K562 (cell line): ENCODE measurements around the gene KLK13. TPM values are rescaled to one million over a fixed set of nuclear protein-coding genes. Genes with fewer than 3 reads are reported as not detected.

Experiments used
- ARID2 ChIP-seq: fragments of 450-650 bp; IDR thresholded peaks from 2 replicates; pipeline ENCODE4 v1.6.1; 2017; ENCODE audit warnings: antibody characterized with exemption, mild to moderate bottlenecking
- CBX3 ChIP-seq, 2 experiments: IDR thresholded peaks; 1 replicate in 1 of 2; 2 replicates in 1 of 2; pipeline ENCODE4 v1.6.1; 2012; ENCODE audit warnings: inconsistent platforms in 2 of 2, low read length in 2 of 2, borderline replicate concordance in 1 of 2, control low read depth in 1 of 2
- KAT7 ChIP-seq: sonication (generic); formaldehyde crosslinking; IDR thresholded peaks from 2 replicates; pipeline ENCODE4 v1.8.0; 2022; ENCODE audit warnings: missing genetic modification reagents, mild to moderate bottlenecking, borderline replicate concordance
- MAFG ChIP-seq: fragments of 450-650 bp; conservative IDR thresholded peaks from 2 replicates; pipeline ENCODE4 v1.6.1; 2016; ENCODE audit warnings: missing genetic modification characterization, missing compliant biosample characterization
- NR1H2 ChIP-seq: sonication (generic); formaldehyde crosslinking; IDR thresholded peaks from 2 replicates; pipeline ENCODE4 v1.4.0; 2020; ENCODE audit warnings: mild to moderate bottlenecking, missing genetic modification reagents
- POLR2AphosphoS5 ChIP-seq: IDR thresholded peaks from 2 replicates; pipeline ENCODE4 v1.6.1; 2011; ENCODE audit warnings: mild to moderate bottlenecking, low read depth, low read length, moderate library complexity; ENCODE audit not compliant: control insufficient read depth, insufficient read depth
- POLR2G ChIP-seq: fragments of 200-400 bp; formaldehyde crosslinking; IDR thresholded peaks from 2 replicates; pipeline ENCODE4 v1.6.1; 2017; ENCODE audit warnings: low read depth, mild to moderate bottlenecking, antibody characterized with exemption, low read length, moderate library complexity
- RFX5 ChIP-seq: IDR thresholded peaks from 2 replicates; pipeline ENCODE4 v1.6.1; 2011; ENCODE audit warnings: low read depth, mild to moderate bottlenecking, improper control_type of control experiment, low read length
- SRF ChIP-seq, 2 experiments: fragments of 250-450, 450-650 bp in 1 of 2; sonication (Bioruptor Pico) in 1 of 2; sonication (generic) in 1 of 2; formaldehyde crosslinking; IDR thresholded peaks; 2 replicates each; pipeline versions ENCODE4 v1.5.0 to v1.5.1; 2020 to 2022; ENCODE audit warnings: mild to moderate bottlenecking in 1 of 2, missing genetic modification reagents in 1 of 2
- ZSCAN32 ChIP-seq: fragments of 450-650 bp; formaldehyde crosslinking; IDR thresholded peaks from 2 replicates; pipeline ENCODE4 v1.4.0; 2020; ENCODE audit warnings: mild to moderate bottlenecking, moderate library complexity
- polyA plus RNA-seq, 8 experiments: library from polyadenylated mRNA; depleted of rRNA in 4 of 8; stranded (reverse) in 5 of 8; unstranded in 3 of 8; fragments of >200 nt; fragmentation: Nextera tagmentation in 2 of 8; fragmentation: Illumina TruSeq in 1 of 8; extraction: Ambion mirVana in 2 of 8; extraction: Trizol in 1 of 8; gene quantifications; 2 replicates each; pipeline versions ENCODE4 v1.2.1 to v1.2.3, GENCODE V29; 2011 to 2014; ENCODE audit warnings: inconsistent platforms in 1 of 8, missing spikeins in 1 of 8
- total RNA-seq, 7 experiments: library from RNA; depleted of rRNA in 6 of 7; stranded (reverse); fragments of >200 nt in 6 of 7; fragmentation: Illumina TruSeq in 2 of 7; extraction: Trizol in 2 of 7; gene quantifications; 2 replicates each; pipeline versions ENCODE4 v1.2.1 to v1.2.3, GENCODE V29; 2011 to 2021; ENCODE audit warnings: low replicate concordance in 1 of 7
- TF ChIP-seq, protein P1 (sequence below), 2 experiments: fragments of 450-650 bp; formaldehyde crosslinking in 1 of 2; IDR thresholded peaks; 2 replicates each; pipeline versions ENCODE4 v1.4.0 to v1.6.1; 2014 to 2020; ENCODE audit warnings: mild to moderate bottlenecking in 2 of 2, borderline replicate concordance in 1 of 2, low read depth in 1 of 2
- TF ChIP-seq, protein P2 (sequence below): fragments of 200-800 bp; sonication (Bioruptor generic); IDR thresholded peaks from 2 replicates; pipeline ENCODE4 v1.6.1; 2017; ENCODE audit warnings: missing genetic modification characterization, missing compliant biosample characterization
- TF ChIP-seq, protein P3 (sequence below): sonication (generic); formaldehyde crosslinking; IDR thresholded peaks from 2 replicates; pipeline ENCODE4 v1.8.0; 2022; ENCODE audit warnings: mild to moderate bottlenecking, low read depth, missing genetic modification reagents
- TF ChIP-seq, protein P4 (sequence below): sonication (generic); IDR thresholded peaks from 2 replicates; pipeline ENCODE4 v1.6.1; 2016

KLK13 gene
- total and polyA plus RNA-seq, 9 of the 15 experiments (the other 6 are each of a cell fraction or from before 2014, with no cell fraction given): 0.72 to 9.0 (median 2.3) TPM

DNA sequence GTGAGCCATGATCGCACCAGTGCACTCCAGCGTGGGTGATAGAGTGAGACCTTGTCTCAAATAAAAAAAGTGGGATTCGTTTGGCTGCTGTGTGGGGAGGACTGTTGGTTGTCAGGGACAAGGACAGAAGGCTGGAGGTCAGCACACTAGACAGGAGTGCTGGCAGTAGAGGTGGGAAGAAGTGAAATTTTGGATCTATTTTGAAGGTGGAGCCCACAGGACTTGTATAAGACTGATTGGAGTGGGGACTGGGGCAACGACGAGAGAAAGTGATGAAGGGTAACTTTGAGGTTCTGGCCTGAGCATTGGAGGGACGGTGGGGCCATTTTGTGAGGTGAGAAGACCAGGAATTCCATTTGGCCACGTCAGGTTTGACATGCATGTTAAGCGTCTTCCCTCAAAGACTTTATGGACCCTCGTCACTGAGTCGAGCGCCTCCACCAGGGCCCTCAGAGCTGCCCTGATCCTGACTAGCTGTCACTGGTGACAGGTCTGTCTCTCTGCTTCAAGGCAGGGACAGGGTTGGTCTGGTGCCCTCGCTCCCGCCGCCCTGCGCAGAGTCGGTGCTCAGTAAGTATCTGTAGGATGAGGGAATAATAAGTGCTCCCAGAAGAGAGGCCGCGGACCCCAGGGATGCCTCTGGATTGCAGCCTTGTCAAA, 42.6 kb upstream of the KLK13 start (continued):
- TF ChIP-seq, protein P1, sequence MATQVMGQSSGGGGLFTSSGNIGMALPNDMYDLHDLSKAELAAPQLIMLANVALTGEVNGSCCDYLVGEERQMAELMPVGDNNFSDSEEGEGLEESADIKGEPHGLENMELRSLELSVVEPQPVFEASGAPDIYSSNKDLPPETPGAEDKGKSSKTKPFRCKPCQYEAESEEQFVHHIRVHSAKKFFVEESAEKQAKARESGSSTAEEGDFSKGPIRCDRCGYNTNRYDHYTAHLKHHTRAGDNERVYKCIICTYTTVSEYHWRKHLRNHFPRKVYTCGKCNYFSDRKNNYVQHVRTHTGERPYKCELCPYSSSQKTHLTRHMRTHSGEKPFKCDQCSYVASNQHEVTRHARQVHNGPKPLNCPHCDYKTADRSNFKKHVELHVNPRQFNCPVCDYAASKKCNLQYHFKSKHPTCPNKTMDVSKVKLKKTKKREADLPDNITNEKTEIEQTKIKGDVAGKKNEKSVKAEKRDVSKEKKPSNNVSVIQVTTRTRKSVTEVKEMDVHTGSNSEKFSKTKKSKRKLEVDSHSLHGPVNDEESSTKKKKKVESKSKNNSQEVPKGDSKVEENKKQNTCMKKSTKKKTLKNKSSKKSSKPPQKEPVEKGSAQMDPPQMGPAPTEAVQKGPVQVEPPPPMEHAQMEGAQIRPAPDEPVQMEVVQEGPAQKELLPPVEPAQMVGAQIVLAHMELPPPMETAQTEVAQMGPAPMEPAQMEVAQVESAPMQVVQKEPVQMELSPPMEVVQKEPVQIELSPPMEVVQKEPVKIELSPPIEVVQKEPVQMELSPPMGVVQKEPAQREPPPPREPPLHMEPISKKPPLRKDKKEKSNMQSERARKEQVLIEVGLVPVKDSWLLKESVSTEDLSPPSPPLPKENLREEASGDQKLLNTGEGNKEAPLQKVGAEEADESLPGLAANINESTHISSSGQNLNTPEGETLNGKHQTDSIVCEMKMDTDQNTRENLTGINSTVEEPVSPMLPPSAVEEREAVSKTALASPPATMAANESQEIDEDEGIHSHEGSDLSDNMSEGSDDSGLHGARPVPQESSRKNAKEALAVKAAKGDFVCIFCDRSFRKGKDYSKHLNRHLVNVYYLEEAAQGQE (IDR thresholded peaks at IDR 0.05; ENCODE audit: borderline replicate concordance): 0 out of 2 replicates have a peak, but pooled peaks have one; percentile 7
- TF ChIP-seq, protein P1 (CRISPR knock-in tag; IDR thresholded peaks at IDR 0.05; ENCODE audit: low read depth): no peak
- TF ChIP-seq MAFG (tag) (no peak), RFX5 (no peak), CBX3 (IDR thresholded peaks at IDR 0.05; ENCODE audit: borderline replicate concordance in 1 of 2, low read length in 2 of 2) (no peak), KAT7 (CRISPR knock-in tag) (no peak), SRF (CRISPR knock-in tag; IDR thresholded peaks at IDR 0.05) (no peak), POLR2AphosphoS5 (no peak), NR1H2 (CRISPR knock-in tag) (no peak), POLR2G (no peak), ARID2 (no peak), ZSCAN32 (CRISPR knock-in tag) (no peak)
- TF ChIP-seq, protein P2, sequence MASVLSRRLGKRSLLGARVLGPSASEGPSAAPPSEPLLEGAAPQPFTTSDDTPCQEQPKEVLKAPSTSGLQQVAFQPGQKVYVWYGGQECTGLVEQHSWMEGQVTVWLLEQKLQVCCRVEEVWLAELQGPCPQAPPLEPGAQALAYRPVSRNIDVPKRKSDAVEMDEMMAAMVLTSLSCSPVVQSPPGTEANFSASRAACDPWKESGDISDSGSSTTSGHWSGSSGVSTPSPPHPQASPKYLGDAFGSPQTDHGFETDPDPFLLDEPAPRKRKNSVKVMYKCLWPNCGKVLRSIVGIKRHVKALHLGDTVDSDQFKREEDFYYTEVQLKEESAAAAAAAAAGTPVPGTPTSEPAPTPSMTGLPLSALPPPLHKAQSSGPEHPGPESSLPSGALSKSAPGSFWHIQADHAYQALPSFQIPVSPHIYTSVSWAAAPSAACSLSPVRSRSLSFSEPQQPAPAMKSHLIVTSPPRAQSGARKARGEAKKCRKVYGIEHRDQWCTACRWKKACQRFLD (CRISPR knock-in tag): no peak
- TF ChIP-seq, protein P3, sequence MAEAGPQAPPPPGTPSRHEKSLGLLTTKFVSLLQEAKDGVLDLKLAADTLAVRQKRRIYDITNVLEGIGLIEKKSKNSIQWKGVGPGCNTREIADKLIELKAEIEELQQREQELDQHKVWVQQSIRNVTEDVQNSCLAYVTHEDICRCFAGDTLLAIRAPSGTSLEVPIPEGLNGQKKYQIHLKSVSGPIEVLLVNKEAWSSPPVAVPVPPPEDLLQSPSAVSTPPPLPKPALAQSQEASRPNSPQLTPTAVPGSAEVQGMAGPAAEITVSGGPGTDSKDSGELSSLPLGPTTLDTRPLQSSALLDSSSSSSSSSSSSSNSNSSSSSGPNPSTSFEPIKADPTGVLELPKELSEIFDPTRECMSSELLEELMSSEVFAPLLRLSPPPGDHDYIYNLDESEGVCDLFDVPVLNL (CRISPR knock-in tag): no peak
- TF ChIP-seq, protein P4, sequence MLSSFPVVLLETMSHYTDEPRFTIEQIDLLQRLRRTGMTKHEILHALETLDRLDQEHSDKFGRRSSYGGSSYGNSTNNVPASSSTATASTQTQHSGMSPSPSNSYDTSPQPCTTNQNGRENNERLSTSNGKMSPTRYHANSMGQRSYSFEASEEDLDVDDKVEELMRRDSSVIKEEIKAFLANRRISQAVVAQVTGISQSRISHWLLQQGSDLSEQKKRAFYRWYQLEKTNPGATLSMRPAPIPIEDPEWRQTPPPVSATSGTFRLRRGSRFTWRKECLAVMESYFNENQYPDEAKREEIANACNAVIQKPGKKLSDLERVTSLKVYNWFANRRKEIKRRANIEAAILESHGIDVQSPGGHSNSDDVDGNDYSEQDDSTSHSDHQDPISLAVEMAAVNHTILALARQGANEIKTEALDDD: peak; percentile 56; the same call in 1 of the 2 replicates
